LoVo (cell line): Measurements from ENCODE around the gene PRSS8.
"Not testable (repeated sequence)": the region's sequence is repeated elsewhere in the genome, so short reads cannot be mapped to it uniquely, and the experiment has no call there.

Experiments
- DNase-seq: peaks from one replicate; pipeline ENCODE4 v3.0.0-alpha.2; 2016; ENCODE audit warnings: low spot score

Gene PRSS8

GRCh38 chr16:31105677-31106213 is 29.8 kb downstream of the PRSS8 start:
- DNase-seq, result peak; percentile 74

GRCh38 chr16:31100876-31101641 is 34.5 kb downstream of the PRSS8 start:
- not testable (repeated sequence) for DNase-seq

- DNase-seq, result no peak
These were observed 35.5 kb downstream of the PRSS8 start for GRCh38 chr16:31099860-31100638.

- peak; percentile 98 for DNase-seq
These were observed 41.0 kb downstream of the PRSS8 start, which contains the start of gene VKORC1 for GRCh38 chr16:31094424-31095120. Gene VKORC1 (minus strand): TSS chr16:31094797. CDS start chr16:31094729, 68 bp downstream.

- DNase-seq, result no peak
These were observed 41.5 kb downstream of the PRSS8 start for GRCh38 chr16:31094088-31094423.

GRCh38 chr16:31093132-31093703 is 42.3 kb downstream of the PRSS8 start:
- DNase-seq, result no peak

- no peak for DNase-seq
These were observed 43.2 kb downstream of the PRSS8 start for GRCh38 chr16:31092330-31092729.

- DNase-seq, result no peak
These were observed 45.0 kb downstream of the PRSS8 start for GRCh38 chr16:31090540-31090939.

- no peak for DNase-seq
These were observed 46.3 kb downstream of the PRSS8 start for GRCh38 chr16:31089199-31089598.

- no peak for DNase-seq
These were observed 46.9 kb downstream of the PRSS8 start, which contains the start of gene PRSS53 for GRCh38 chr16:31088459-31089183. Gene PRSS53 (minus strand): TSS chr16:31088943. CDS start chr16:31088809, 134 bp downstream.

- DNase-seq, result no peak
These were observed 47.6 kb downstream of the PRSS8 start for GRCh38 chr16:31087971-31088370.

GRCh38 chr16:31087481-31087880 is 48.0 kb downstream of the PRSS8 start:
- DNase-seq, result no peak

GRCh38 chr16:31086629-31086906 is 49.0 kb downstream of the PRSS8 start:
- DNase-seq, result no peak

- no peak for DNase-seq
These were observed 49.5 kb downstream of the PRSS8 start for GRCh38 chr16:31085873-31086628.

- no peak for DNase-seq
These were observed 50.1 kb downstream of the PRSS8 start for GRCh38 chr16:31085411-31085810.

GRCh38 chr16:31084584-31085302 is 50.8 kb downstream of the PRSS8 start:
- no peak for DNase-seq

GRCh38 chr16:31083981-31084380 is 51.5 kb downstream of the PRSS8 start:
- DNase-seq, result no peak

- DNase-seq, result no peak
These were observed 52.0 kb downstream of the PRSS8 start for GRCh38 chr16:31083556-31083955.

GRCh38 chr16:31083081-31083480 is 52.4 kb downstream of the PRSS8 start:
- DNase-seq, result no peak
